Measurements from ENCODE around the gene TXNRD1. TPM values are rescaled to one million over a fixed set of nuclear protein-coding genes. Genes with fewer than 3 reads are reported as not detected.
"Not testable (repeated sequence)": the region's sequence is repeated elsewhere in the genome, so short reads cannot be mapped to it uniquely, and the experiment has no call there.

The TXNRD1 gene
- total and polyA plus RNA-seq, 8 donors = 8.1 to 29.1 (median 15.9) TPM

GRCh38 chr12:104291867-104292524, 76.4 kb downstream of the TXNRD1 start:
- 85 to 87% methylated on average over 5 of the region's 5 CpGs for whole genome bisulfite sequencing, 2 donors
- no peak for TF ChIP-seq CTCF (IDR thresholded peaks at IDR 0.05)
- no peak for FAIRE-seq
- Histone ChIP-seq H3K27ac (no peak overlapping the region), H3K4me1 (peaks cover 4 to 26% (median 8%) of the 10 kb centered on the region in 3 donors), H3K4me3 (no peak overlapping the region), H3K27me3 (no peaks in the 10 kb centered on the region), H3K36me3 (peaks cover 0 to 10% (median 0%) of the 10 kb centered on the region in 3 donors), H3K9me3 (no peaks in the 10 kb centered on the region)
- no peak for DNase-seq
- no peak for ATAC-seq
- intact Hi-C loops (cut with DNase I) = no loop called here

- ATAC-seq (no peak), DNase-seq (no peak), FAIRE-seq (no peak)
- Histone ChIP-seq H3K27ac (no peak overlapping the region), H3K4me3 (no peak overlapping the region), H3K4me1 (peaks cover 3 to 20% (median 8%) of the 10 kb centered on the region in 3 donors), H3K36me3 (peaks cover 0 to 10% (median 0%) of the 10 kb centered on the region in 3 donors), H3K27me3 (no peaks in the 10 kb centered on the region), H3K9me3 (no peaks in the 10 kb centered on the region)
- TF ChIP-seq CTCF (IDR thresholded peaks at IDR 0.05) = no peak
- 95 to 96% methylated on average over 12 of the region's 12 CpGs for WGBS, 2 donors
- intact Hi-C loops (cut with DNase I) = no loop called here
These were observed 77.6 kb downstream of the TXNRD1 start for GRCh38 chr12:104292872-104293794.

GRCh38 chr12:104294158-104294859, 78.7 kb downstream of the TXNRD1 start:
- DNase-seq = peak in 1 of 6 donors; percentile 24
- peaks cover 0 to 16% (median 5%) of the 10 kb centered on the region in 3 donors for H3K4me1 ChIP-seq
- H3K27me3 ChIP-seq; H3K9me3 ChIP-seq; H3K4me3 ChIP-seq; H3K27ac ChIP-seq; H3K36me3 ChIP-seq; ATAC-seq; intact Hi-C loops (cut with DNase I); FAIRE-seq: not testable (repeated sequence)
- WGBS, 2 donors = 89 to 92% methylated on average over 10 to 16 of the region's 17 CpGs

- H3K4me3 ChIP-seq = no peak overlapping the region
- intact Hi-C loops (cut with DNase I) = no loop called here
- H3K27me3 ChIP-seq = no peaks in the 10 kb centered on the region
- H3K9me3 ChIP-seq = no peaks in the 10 kb centered on the region
- ATAC-seq = no peak
- WGBS, 2 donors = 75 to 78% methylated on average over 9 of the region's 9 CpGs
- DNase-seq = no peak
- no peak for TF ChIP-seq CTCF (IDR thresholded peaks at IDR 0.05)
- no peak overlapping the region for H3K27ac ChIP-seq
- H3K36me3 ChIP-seq = peaks cover 0 to 10% (median 0%) of the 10 kb centered on the region in 3 donors
- H3K4me1 ChIP-seq = peaks cover 0 to 8% (median 0%) of the 10 kb centered on the region in 3 donors
- no peak for FAIRE-seq
These were observed 79.5 kb downstream of the TXNRD1 start for GRCh38 chr12:104294927-104295668.

Data from pancreas (tissue), 10 donors.